ENCODE measurements around the gene VTCN1. TPM values are rescaled to one million over a fixed set of nuclear protein-coding genes. Genes with fewer than 3 reads are reported as not detected.

VTCN1 gene
- total and polyA plus RNA-seq, 2 of the 8 experiments (the other 6 are each of a cell fraction or from before 2014, with no cell fraction given): 0.32 TPM; not detected in 1

DNA sequence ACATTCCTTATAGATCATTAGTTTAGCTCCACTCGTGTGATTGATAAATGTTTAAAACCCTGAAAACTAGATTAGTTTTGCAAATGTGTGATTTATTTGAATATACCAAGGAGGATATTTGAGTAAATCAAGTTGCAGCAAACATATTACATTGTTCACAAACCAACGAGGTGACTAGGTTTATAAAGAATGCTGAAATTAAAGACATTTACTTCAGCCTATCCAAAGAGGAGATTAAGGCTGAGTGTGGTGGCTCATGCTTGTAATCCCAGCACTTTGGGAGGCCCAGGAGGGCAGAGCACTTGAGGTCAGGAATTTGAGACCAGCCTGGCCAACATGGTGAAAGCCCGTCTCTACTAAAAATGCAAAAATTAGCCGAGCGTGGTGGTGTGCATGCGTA, 34.1 kb downstream of the VTCN1 start:
- Histone ChIP-seq H3K9me3 (ENCODE audit: insufficient read depth in 2 of 2, low read depth in 1 of 2, low read length in 1 of 2) (no peaks in the 10 kb centered on the region; a peak in 1 of 4 replicates), H2AK5ac (ENCODE audit: low read depth, low read length) (no peak overlapping the region), H3K79me1 (ENCODE audit: low read depth, low read length) (no peaks in the 10 kb centered on the region), H3K23me2 (ENCODE audit: low read depth, low read length) (no peaks in the 10 kb centered on the region), H3K4me1 (replicated peaks in 1 of 4; ENCODE audit: control insufficient read depth in 3 of 4, insufficient read depth in 4 of 4, low read length in 3 of 4) (peaks cover 2 to 13% (median 4%) of the 10 kb centered on the region in 4 experiments; a peak in 5 of 7 replicates), H3K4me2 (ENCODE audit: insufficient read depth in 1 of 2, low read depth in 2 of 2, low read length in 2 of 2) (no peak overlapping the region), H3K18ac (ENCODE audit: extremely low read depth, low read length) (no peak overlapping the region), H4K5ac (ENCODE audit: insufficient read length, low read depth, low read length) (no peak overlapping the region), H3K14ac (ENCODE audit: insufficient read length) (no peak overlapping the region), H3K4me3 (ENCODE audit: extremely low read depth in 1 of 4, insufficient read depth in 2 of 4, low read depth in 3 of 4, low read length in 4 of 4) (no peak overlapping the region), H3K36me3 (ENCODE audit: control insufficient read depth in 2 of 4, insufficient read depth in 4 of 4, low read length in 3 of 4) (no peaks in the 10 kb centered on the region), H2AFZ (ENCODE audit: low read length) (no peak overlapping the region), H4K8ac (ENCODE audit: extremely low read depth, insufficient read depth, low read length) (no peak overlapping the region), H3K27me3 (replicated peaks in 1 of 4; ENCODE audit: control insufficient read depth in 3 of 4, extremely low read depth in 1 of 4, insufficient read depth in 3 of 4, low read length in 3 of 4) (no peaks in the 10 kb centered on the region), H3K23ac (ENCODE audit: insufficient read length) (no peak overlapping the region), H2BK15ac (ENCODE audit: low read length) (no peak overlapping the region), H3K56ac (replicated peaks; ENCODE audit: insufficient read length, low read depth, low read length) (no peak overlapping the region), H4K20me1 (replicated peaks in 1 of 2; ENCODE audit: control insufficient read depth in 1 of 2, insufficient read depth in 2 of 2, low read length in 2 of 2) (no peaks in the 10 kb centered on the region), H3K4ac (replicated peaks; ENCODE audit: insufficient read length, low read depth, low read length) (no peak overlapping the region), H3K9ac (replicated peaks in 1 of 4; ENCODE audit: extremely low read depth in 1 of 4, low read depth in 3 of 4, low read length in 3 of 4) (no peak overlapping the region), H2BK12ac (ENCODE audit: low read depth, low read length) (no peak overlapping the region), H4K91ac (replicated peaks; ENCODE audit: insufficient read length, low read length) (no peak overlapping the region), H2BK120ac (replicated peaks; ENCODE audit: low read depth, low read length) (no peak overlapping the region), H2BK20ac (ENCODE audit: low read length) (no peak overlapping the region), H3K27ac (ENCODE audit: low read depth, low read length) (no peak overlapping the region), H3K79me2 (ENCODE audit: control insufficient read depth in 1 of 2, insufficient read depth in 2 of 2, low read length in 2 of 2) (no peaks in the 10 kb centered on the region), H2BK5ac (ENCODE audit: low read depth, low read length) (no peak overlapping the region)
- 96% methylated on average over 6 of the region's 6 CpGs; no CpG with 5 or more reads in 1 of the 2 experiments for WGBS, 2 experiments (ENCODE audit: extremely low coverage in 1 of 2, insufficient coverage in 1 of 2, insufficient read length in 1 of 2, insufficient replicate concordance in 2 of 2, low coverage in 1 of 2, low lambda C conversion rate in 2 of 2, missing lambda C conversion rate in 1 of 2)
- TF ChIP-seq BACH1 (IDR thresholded peaks at IDR 0.05; ENCODE audit: low read length) (no peak), HDAC2 (IDR thresholded peaks at IDR 0.05; ENCODE audit: borderline replicate concordance in 1 of 2, low read depth in 2 of 2, low read length in 2 of 2) (no peak), FOSL1 (IDR thresholded peaks at IDR 0.05; ENCODE audit: insufficient read depth, low read depth, low read length) (no peak)
- no peak for FAIRE-seq
- ChIA-PET CTCF (ENCODE audit: partially characterized antibody) (interaction anchor here (0.9 to 1.2 kb wide), 2 partner anchors 13 to 64 kb away, joined by 4 read pairs; no protein-coding TSS in a partner anchor), POLR2A (ENCODE audit: partially characterized antibody) (no interaction called here)
- no peak for DNase-seq (ENCODE audit: low read depth in 1 of 2, low spot score in 2 of 2)

Data from H1 (cell line).